Activated CD4-positive, alpha-beta T cell treated with anti-CD3 and anti-CD28 coated beads, Interleukin-10, Interleukin-2, amounts not matched to agents 100 ng/mL and 50 ng/mL, durations not matched to agents 16 hours and 8 hours (primary cell): ENCODE data around the gene PRIMPOL.
A peak's percentile ranks its signal among the peaks of the same experiment; 100 is the strongest.
"Not testable (repeated sequence)": the region's sequence is repeated elsewhere in the genome, so short reads cannot be mapped to it uniquely, and the experiment has no call there.

ENCODE experiments used
- DNase-seq: peaks from one replicate; pipeline ENCODE4 v3.0.0-alpha.2; 2020

The PRIMPOL gene

GRCh38 chr4:184719407-184719806 is 69.9 kb downstream of the PRIMPOL start:
- DNase-seq: no peak

- DNase-seq: no peak
These were observed 71.7 kb downstream of the PRIMPOL start for GRCh38 chr4:184721254-184721653.

- peak; percentile 23 for DNase-seq
These were observed 73.3 kb downstream of the PRIMPOL start for GRCh38 chr4:184722798-184723197.

- no peak for DNase-seq
These were observed 77.9 kb downstream of the PRIMPOL start for GRCh38 chr4:184727430-184727829.

GRCh38 chr4:184728858-184729257 is 79.3 kb downstream of the PRIMPOL start:
- DNase-seq: no peak

GRCh38 chr4:184729946-184730345 is 80.4 kb downstream of the PRIMPOL start:
- DNase-seq: no peak

- DNase-seq: no peak
These were observed 81.5 kb downstream of the PRIMPOL start for GRCh38 chr4:184731056-184731455.

GRCh38 chr4:184732126-184732525 is 82.6 kb downstream of the PRIMPOL start:
- DNase-seq: no peak

GRCh38 chr4:184733654-184734524 is 84.4 kb downstream of the PRIMPOL start, which contains the start of gene CENPU:
CENPU (minus strand) TSS chr4:184734096; CDS start chr4:184734062, 34 bp downstream.
- peak; percentile 98 for DNase-seq

- DNase-seq: no peak
These were observed 85.2 kb downstream of the PRIMPOL start for GRCh38 chr4:184734758-184735157.

- DNase-seq: not testable (repeated sequence)
These were observed 90.0 kb downstream of the PRIMPOL start for GRCh38 chr4:184739575-184739974.

GRCh38 chr4:184740980-184741391 is 91.4 kb downstream of the PRIMPOL start:
- DNase-seq: no peak

- DNase-seq: not testable (repeated sequence)
These were observed 92.1 kb downstream of the PRIMPOL start for GRCh38 chr4:184741651-184742050.

- no peak for DNase-seq
These were observed 94.1 kb downstream of the PRIMPOL start for GRCh38 chr4:184743650-184744049.

- DNase-seq: no peak
These were observed 94.7 kb downstream of the PRIMPOL start for GRCh38 chr4:184744236-184744635.
